Urinary bladder (tissue), 4 donors: Measurements from ENCODE around the gene RAD9A. TPM values are rescaled to one million over a fixed set of nuclear protein-coding genes. Genes with fewer than 3 reads are reported as not detected.

ENCODE experiments used
- DNase-seq: peaks from one replicate; pipeline ENCODE4 v3.0.0-alpha.2; 2015; ENCODE audit errors: extremely low spot score
- H3K27ac ChIP-seq: one replicate; pipeline ENCODE4 v1.5.1; 2013; ENCODE audit warnings: low read depth, mild to moderate bottlenecking, moderate library complexity
- H3K36me3 ChIP-seq: one replicate; pipeline ENCODE4 v1.6.1; 2013; ENCODE audit warnings: mild to moderate bottlenecking, moderate library complexity; ENCODE audit not compliant: insufficient read depth
- H3K4me1 ChIP-seq: one replicate; pipeline ENCODE4 v1.6.1; 2013; ENCODE audit warnings: mild to moderate bottlenecking, moderate library complexity; ENCODE audit not compliant: insufficient read depth
- H3K4me3 ChIP-seq: one replicate; pipeline ENCODE4 v1.5.1; 2013; ENCODE audit warnings: low read depth, low read length
- WGBS: extraction: QIAGEN DNeasy Blood & Tissue Kit; methylation state at CpG from one replicate; pipeline ENCODE4 v1.1.7; 2013; 5-methylcytosine and 5-hydroxymethylcytosine counted together
- polyA plus RNA-seq: library from polyadenylated mRNA; stranded (reverse); fragments of 200-250 nt; gene quantifications from one replicate; pipeline ENCODE4 v1.2.3, GENCODE V29; 2013
- total RNA-seq: library from RNA; depleted of rRNA; stranded (reverse); fragments of >200 nt; gene quantifications from one replicate; pipeline ENCODE4 v1.2.3, GENCODE V29; 2014
- donor health status: healthy with polysubstance abuse.
- donor health status: healthy.

RAD9A gene
- total and polyA plus RNA-seq, 2 donors: 7.5 to 16.9 TPM

GRCh38 chr11:67366961-67367760 lies 24.6 kb upstream of the RAD9A start:
- WGBS: 36% methylated on average over 25 of the region's 25 CpGs
- H3K4me3 ChIP-seq: no peak overlapping the region
- DNase-seq: no peak

GRCh38 chr11:67367761-67368227 lies 24.0 kb upstream of the RAD9A start:
- Histone ChIP-seq H3K36me3 (no peaks in the 10 kb centered on the region), H3K4me1 (peaks cover 2% of the 10 kb centered on the region), H3K27ac (peak overlapping the region; percentile 13), H3K4me3 (no peak overlapping the region)
- 55% methylated on average over 7 of the region's 7 CpGs for WGBS
- DNase-seq: no peak

More at GRCh38 chr11:67366961-67367760, 24.6 kb upstream of the RAD9A start:
- no peaks in the 10 kb centered on the region for H3K36me3 ChIP-seq
- peak overlapping the region; percentile 70 for H3K27ac ChIP-seq
- peaks cover 2% of the 10 kb centered on the region for H3K4me1 ChIP-seq

GRCh38 chr11:67368621-67369020 lies 23.2 kb upstream of the RAD9A start:
- H3K36me3 ChIP-seq: no peaks in the 10 kb centered on the region
- DNase-seq: no peak
- H3K4me1 ChIP-seq: peaks cover 2% of the 10 kb centered on the region
- WGBS: 80% methylated on average over 3 of the region's 3 CpGs
- H3K27ac ChIP-seq: no peak overlapping the region
- no peak overlapping the region for H3K4me3 ChIP-seq

- no peak overlapping the region for H3K4me3 ChIP-seq
- H3K36me3 ChIP-seq: no peaks in the 10 kb centered on the region
- 81% methylated on average over 8 of the region's 8 CpGs for WGBS
- no peak for DNase-seq
- H3K27ac ChIP-seq: peak overlapping the region; percentile 83
- peaks cover 2% of the 10 kb centered on the region for H3K4me1 ChIP-seq
Observed at GRCh38 chr11:67369275-67369674, 22.5 kb upstream of the RAD9A start.

- Histone ChIP-seq H3K27ac (peak overlapping the region; percentile 83), H3K36me3 (no peaks in the 10 kb centered on the region), H3K4me1 (peaks cover 2% of the 10 kb centered on the region), H3K4me3 (no peak overlapping the region)
- no peak for DNase-seq
- 25% methylated on average over 12 of the region's 12 CpGs for WGBS
Observed at GRCh38 chr11:67369801-67370284, 21.9 kb upstream of the RAD9A start.

- H3K4me1 ChIP-seq: peaks cover 2% of the 10 kb centered on the region
- H3K36me3 ChIP-seq: no peaks in the 10 kb centered on the region
- no peak overlapping the region for H3K4me3 ChIP-seq
- peak overlapping the region; percentile 74 for H3K27ac ChIP-seq
- DNase-seq: no peak
- 40% methylated on average over 14 of the region's 14 CpGs for WGBS
Observed at GRCh38 chr11:67370351-67371076, 21.3 kb upstream of the RAD9A start.

GRCh38 chr11:67371189-67371910 lies 20.4 kb upstream of the RAD9A start:
- WGBS: 49% methylated on average over 8 of the region's 8 CpGs
- Histone ChIP-seq H3K36me3 (no peaks in the 10 kb centered on the region), H3K4me3 (peak overlapping the region; percentile 77), H3K27ac (peak overlapping the region; percentile 74), H3K4me1 (peaks cover 2% of the 10 kb centered on the region)
- DNase-seq: no peak

- DNase-seq: no peak
- H3K36me3 ChIP-seq: no peaks in the 10 kb centered on the region
- peak overlapping the region; percentile 25 for H3K27ac ChIP-seq
- peak overlapping the region; percentile 77 for H3K4me3 ChIP-seq
- peaks cover 2% of the 10 kb centered on the region for H3K4me1 ChIP-seq
- 26% methylated on average over 16 of the region's 16 CpGs for WGBS
Observed at GRCh38 chr11:67371911-67372320, 19.9 kb upstream of the RAD9A start.

GRCh38 chr11:67372321-67372992 lies 19.3 kb upstream of the RAD9A start:
- H3K27ac ChIP-seq: peak overlapping the region; percentile 78
- no peak for DNase-seq
- 1% methylated on average over 78 of the region's 78 CpGs for WGBS
- H3K4me1 ChIP-seq: peaks cover 2% of the 10 kb centered on the region
- H3K36me3 ChIP-seq: no peaks in the 10 kb centered on the region
- H3K4me3 ChIP-seq: peak overlapping the region; percentile 77

GRCh38 chr11:67372993-67373647 lies 18.7 kb upstream of the RAD9A start, which contains the start of gene CLCF1:
TSS of gene CLCF1 (minus strand) at chr11:67373598. CDS start at chr11:67373539, 59 bp downstream.
- no peak for DNase-seq
- peaks cover 2% of the 10 kb centered on the region for H3K4me1 ChIP-seq
- peak within 1 kb of the TSS; percentile 77 for H3K4me3 ChIP-seq
- H3K36me3 ChIP-seq: no peaks in the 10 kb centered on the region
- under 1% methylated on average over 76 of the region's 76 CpGs for WGBS
- H3K27ac ChIP-seq: peak within 1 kb of the TSS; percentile 91

- WGBS: 10% methylated on average over 40 of the region's 40 CpGs
- Histone ChIP-seq H3K4me1 (no peaks in the 10 kb centered on the region), H3K27ac (peak overlapping the region; percentile 91), H3K4me3 (peak overlapping the region; percentile 77), H3K36me3 (no peaks in the 10 kb centered on the region)
- no peak for DNase-seq
Observed at GRCh38 chr11:67373648-67374570, 17.9 kb upstream of the RAD9A start.
